HCT116 (cell line): Measurements from ENCODE around the gene METTL25B. TPM values are rescaled to one million over a fixed set of nuclear protein-coding genes. Genes with fewer than 3 reads are reported as not detected.
A peak's percentile ranks its signal among the peaks of the same experiment; 100 is the strongest.

Source experiments
- ATAC-seq: fragments of 200-7000 bp; cut with Tn5 transposase; 2 replicates; pipeline ENCODE4 v1.9.1; 2020; ENCODE audit warnings: mild to moderate bottlenecking, moderate library complexity
- BruUV-seq: library from RNA; stranded (reverse); fragments of 400-500 nt; replicated peaks from 2 replicates; lab custom pipeline; 2021; lab: Mats Ljungman, UMichigan
- CTCF ChIA-PET: fragments of 300-600 bp; sonication (Branson Sonifier 250); formaldehyde crosslinking; loops from one replicate; lab custom pipeline; 2021; ENCODE audit warnings: antibody characterized with exemption; lab: Charles Lee
- POLR2A ChIA-PET: fragments of 300-600, 350-600 bp; sonication (Branson Sonifier 250); formaldehyde crosslinking; loops from one replicate; lab custom pipeline; 2021; ENCODE audit warnings: antibody characterized with exemption; lab: Charles Lee
- RAD21 ChIA-PET, 2 experiments: fragments of 300-600 bp; sonication (Branson Sonifier 250); formaldehyde crosslinking; loops; one replicate each; lab custom pipeline; 2023; ENCODE audit warnings: low total read pairs in 2 of 2; ENCODE audit not compliant: uncharacterized antibody in 2 of 2, unreplicated experiment in 2 of 2, low non-redundant PET in 1 of 2; lab: Charles Lee
- DNase-seq: peaks from one replicate; pipeline ENCODE4 v3.0.0-alpha.2; 2010; ENCODE audit warnings: low read depth, low spot score
- H2AFZ ChIP-seq: fragments of 200-600 bp; shearing (Covaris generic), sonication (generic); 2 replicates; pipeline ENCODE4 v1.6.1; 2017; ENCODE audit warnings: low read depth, mixed run types, mixed read lengths, antibody characterized with exemption, low read length; ENCODE audit not compliant: poor library complexity, severe bottlenecking
- H3K27ac ChIP-seq: 2 replicates; pipeline ENCODE4 v1.5.1; 2012; ENCODE audit warnings: low read depth, low read length
- H3K27me3 ChIP-seq: fragments of 200-600 bp; sonication (generic); 2 replicates; pipeline ENCODE4 v1.6.1; 2016; ENCODE audit warnings: mixed run types, low read length, mixed read lengths; ENCODE audit not compliant: insufficient read depth
- H3K36me3 ChIP-seq, 2 experiments: fragments of 200-500 bp in 1 of 2; fragments of 200-600 bp in 1 of 2; sonication (Bioruptor generic) in 1 of 2; sonication (generic) in 1 of 2; 2 replicates each; pipeline versions ENCODE4 v1.5.1 to v1.6.1; 2014 to 2016; ENCODE audit warnings: low read length in 2 of 2, inconsistent platforms in 1 of 2, mixed read lengths in 1 of 2, mixed run types in 1 of 2; ENCODE audit not compliant: insufficient read depth in 2 of 2, control insufficient read depth in 1 of 2
- H3K4me1 ChIP-seq, 2 experiments: fragments of 200-600 bp in 1 of 2; sonication (generic) in 1 of 2; 2 replicates each; pipeline versions ENCODE4 v1.5.1 to v1.6.1; 2012 to 2017; ENCODE audit warnings: low read length in 2 of 2, inconsistent platforms in 1 of 2, mild to moderate bottlenecking in 1 of 2, mixed read lengths in 1 of 2, mixed run types in 1 of 2, moderate library complexity in 1 of 2; ENCODE audit not compliant: insufficient read depth in 2 of 2, control insufficient read depth in 1 of 2
- H3K4me2 ChIP-seq: fragments of 200-600 bp; sonication (generic); 2 replicates; pipeline ENCODE4 v1.6.1; 2017; ENCODE audit warnings: mixed run types, low read length, mixed read lengths
- H3K4me3 ChIP-seq, 2 experiments: fragments of 200-600 bp in 1 of 2; sonication (generic) in 1 of 2; replicated peaks in 1 of 2; 2 replicates each; pipeline ENCODE4 v1.5.1; 2011 to 2016; ENCODE audit warnings: low read length in 2 of 2, control low read depth in 1 of 2, low read depth in 1 of 2, mild to moderate bottlenecking in 1 of 2, mixed read lengths in 1 of 2, mixed run types in 1 of 2
- H3K79me2 ChIP-seq: fragments of 200-600 bp; sonication (generic); 2 replicates; pipeline ENCODE4 v1.6.1; 2017; ENCODE audit warnings: mild to moderate bottlenecking, mixed run types, low read length, moderate library complexity, mixed read lengths; ENCODE audit not compliant: insufficient read depth
- H3K9ac ChIP-seq: fragments of 200-600 bp; sonication (generic); 2 replicates; pipeline ENCODE4 v1.6.1; 2016; ENCODE audit warnings: low read length, mixed read lengths
- H3K9me2 ChIP-seq: fragments of 200-600 bp; sonication (generic), shearing (Covaris generic); 2 replicates; pipeline ENCODE4 v1.6.1; 2017; ENCODE audit warnings: mixed run types, mild to moderate bottlenecking, moderate library complexity; ENCODE audit not compliant: insufficient read depth
- H3K9me3 ChIP-seq, 2 experiments: fragments of 200-500 bp in 1 of 2; fragments of 200-600 bp in 1 of 2; sonication (Bioruptor generic) in 1 of 2; sonication (generic) in 1 of 2; 2 replicates each; pipeline ENCODE4 v1.6.1; 2014 to 2017; ENCODE audit warnings: low read length in 2 of 2, mixed read lengths in 2 of 2, inconsistent platforms in 1 of 2, low read depth in 1 of 2, mild to moderate bottlenecking in 1 of 2, mixed run types in 1 of 2, moderate library complexity in 1 of 2; ENCODE audit not compliant: control insufficient read depth in 1 of 2, insufficient read depth in 1 of 2
- H4K20me1 ChIP-seq: fragments of 200-600 bp; sonication (generic), shearing (Covaris generic); 2 replicates; pipeline ENCODE4 v1.6.1; 2017; ENCODE audit warnings: mixed run types, mild to moderate bottlenecking, moderate library complexity; ENCODE audit not compliant: insufficient read depth
- ATF3 ChIP-seq: IDR thresholded peaks from 2 replicates; pipeline ENCODE4 v1.6.1; 2012
- CBX3 ChIP-seq: IDR thresholded peaks from 2 replicates; pipeline ENCODE4 v1.6.1; 2012; ENCODE audit warnings: low read depth
- CEBPB ChIP-seq: IDR thresholded peaks from 2 replicates; pipeline ENCODE4 v1.6.1; 2012; ENCODE audit warnings: low read depth
- CTCF ChIP-seq, 3 experiments: fragments of 200-600 bp in 1 of 3; sonication (generic) in 1 of 3; IDR thresholded peaks in 2 of 3; conservative IDR thresholded peaks in 1 of 3; 2 replicates each; pipeline ENCODE4 v1.5.1; 2012 to 2017; ENCODE audit warnings: low read depth in 2 of 3, low read length in 2 of 3, antibody characterized with exemption in 1 of 3, borderline replicate concordance in 1 of 3, control low read depth in 1 of 3, mild to moderate bottlenecking in 1 of 3, mixed read lengths in 1 of 3, mixed run types in 1 of 3, moderate library complexity in 1 of 3; ENCODE audit not compliant: insufficient read depth in 1 of 3
- EGR1 ChIP-seq: IDR thresholded peaks from 2 replicates; pipeline ENCODE4 v1.6.1; 2012; ENCODE audit warnings: low read depth
- ELF1 ChIP-seq: IDR thresholded peaks from 2 replicates; pipeline ENCODE4 v1.6.1; 2012; ENCODE audit warnings: low read depth, borderline replicate concordance
- EZH2phosphoT487 ChIP-seq: fragments of 200-600 bp; IDR thresholded peaks from 2 replicates; pipeline ENCODE4 v1.6.1; 2018; ENCODE audit warnings: antibody characterized with exemption, borderline replicate concordance
- POLR2A ChIP-seq: IDR thresholded peaks from 2 replicates; pipeline ENCODE4 v1.7.0; 2011; ENCODE audit warnings: borderline replicate concordance; ENCODE audit not compliant: insufficient read depth, insufficient read length; ENCODE audit errors: extremely low read depth
- POLR2AphosphoS5 ChIP-seq: IDR thresholded peaks from 2 replicates; pipeline ENCODE4 v1.6.1; 2011; ENCODE audit warnings: mild to moderate bottlenecking, low read depth, low read length, moderate library complexity
- REST ChIP-seq: IDR thresholded peaks from 2 replicates; pipeline ENCODE4 v1.6.1; 2012; ENCODE audit warnings: low read depth
- SIN3A ChIP-seq: IDR thresholded peaks from 2 replicates; pipeline ENCODE4 v1.6.1; 2012; ENCODE audit warnings: low read depth
- ZNF274 ChIP-seq: fragments of 200-500 bp; sonication (Bioruptor generic); IDR thresholded peaks from 2 replicates; pipeline ENCODE4 v1.6.1; 2014; ENCODE audit warnings: mild to moderate bottlenecking, low read depth, low read length, inconsistent platforms
- intact Hi-C: fragments of 100-400 bp; cut with micrococcal nuclease; formaldehyde crosslinking; loops from 2 replicates; pipeline ENCODE4 v1.10.0; 2022
- total RNA-seq: library from RNA; stranded (reverse); gene quantifications from one replicate; pipeline ENCODE4 v1.2.1, GENCODE V29; 2021; ENCODE audit not compliant: unreplicated experiment

METTL25B gene
- total RNA-seq, 1 experiment from 2014 or later, result 36.5 TPM

GRCh38 chr1:156752843-156753482 is 24.7 kb downstream of the METTL25B start:
- H4K20me1 ChIP-seq, result no peaks in the 10 kb centered on the region
- no peak for ATAC-seq
- peaks cover 16 to 35% of the 10 kb centered on the region in 2 experiments for H3K4me1 ChIP-seq
- H3K27me3 ChIP-seq, result no peaks in the 10 kb centered on the region
- H3K36me3 ChIP-seq, result no peaks in the 10 kb centered on the region; a peak in 1 of 4 replicates
- peak overlapping the region; percentile 94 for H3K9ac ChIP-seq
- POLR2A ChIA-PET, result interaction anchor here (0.6 to 1.9 kb wide), 2 partner anchors 12 to 14 kb away, joined by 3 to 9 read pairs; partner anchors contain the start of genes MRPL24 and PRCC
- peaks cover 56% of the 10 kb centered on the region for H3K79me2 ChIP-seq
- peak overlapping the region; percentile 67 to 97 for H3K4me3 ChIP-seq
- no peaks in the 10 kb centered on the region for H3K9me2 ChIP-seq
- BruUV-seq, result TSS peak; percentile 44
- H2AFZ ChIP-seq, result no peak overlapping the region
- no peak for DNase-seq
- intact Hi-C loops, result loop anchor here (1.0 kb wide), 1 partner anchor 14 kb away; the partner anchor contains the start of gene PRCC
- peak overlapping the region; percentile 99; the same call in 1 of the 2 replicates for H3K27ac ChIP-seq
- H3K4me2 ChIP-seq, result peak overlapping the region; percentile 97
- RAD21 ChIA-PET, result no interaction called here
- CTCF ChIA-PET, result interaction anchor here (1.5 kb wide), 1 partner anchor 27 kb away, joined by 10 read pairs; no protein-coding TSS in a partner anchor
- no peak for TF ChIP-seq ATF3
- no peaks in the 10 kb centered on the region for H3K9me3 ChIP-seq

GRCh38 chr1:156754219-156754618 is 25.9 kb downstream of the METTL25B start:
- peaks cover 43% of the 10 kb centered on the region for H3K79me2 ChIP-seq
- no peaks in the 10 kb centered on the region for H3K9me3 ChIP-seq
- ATAC-seq (no peak), DNase-seq (no peak)
- intact Hi-C loops, result no loop called here
- no peak overlapping the region for H3K27ac ChIP-seq
- POLR2A ChIA-PET, result interaction anchor here (1.3 kb wide), 1 partner anchor 13 kb away, joined by 4 read pairs; the partner anchor contains the start of gene MRPL24
- no peak overlapping the region for H2AFZ ChIP-seq
- no peak overlapping the region for H3K4me2 ChIP-seq
- no peak overlapping the region for H3K9ac ChIP-seq
- CTCF ChIA-PET, result no interaction called here
- no peak overlapping the region for H3K4me3 ChIP-seq
- BruUV-seq, result TSS peak; percentile 19
- H4K20me1 ChIP-seq, result no peaks in the 10 kb centered on the region
- H3K36me3 ChIP-seq, result no peaks in the 10 kb centered on the region; a peak in 1 of 4 replicates
- TF ChIP-seq EZH2phosphoT487 (no peak), CTCF (IDR thresholded peaks at IDR 0.05 in 2 of 3, conservative IDR thresholded peaks at IDR 0.05 in 1 of 3; ENCODE audit: borderline replicate concordance in 1 of 3, insufficient read depth in 1 of 3, low read depth in 2 of 3, low read length in 2 of 3) (no peak), ZNF274 (no peak), REST (no peak), POLR2A (no peak), POLR2AphosphoS5 (no peak), CBX3 (no peak), SIN3A (no peak), EGR1 (no peak), CEBPB (no peak), ELF1 (no peak)
- RAD21 ChIA-PET, result no interaction called here
- peaks cover 6 to 29% of the 10 kb centered on the region in 2 experiments; a peak in 3 of 4 replicates for H3K4me1 ChIP-seq
- no peaks in the 10 kb centered on the region for H3K9me2 ChIP-seq
- H3K27me3 ChIP-seq, result no peaks in the 10 kb centered on the region
